HG03066 (cell line): ENCODE measurements around the gene STX3.
"Not testable (repeated sequence)": the region's sequence is repeated elsewhere in the genome, so short reads cannot be mapped to it uniquely, and the experiment has no call there.

Source experiments
- ATAC-seq: cut with Tn5 transposase; IDR thresholded peaks from one replicate; pipeline ENCODE4 v1.9.1; 2021; ENCODE audit warnings: low read depth; ENCODE audit not compliant: unreplicated experiment

The STX3 gene

GRCh38 chr11:59829358-59829757 lies 74.2 kb downstream of the STX3 start:
- no peak for ATAC-seq

DNA sequence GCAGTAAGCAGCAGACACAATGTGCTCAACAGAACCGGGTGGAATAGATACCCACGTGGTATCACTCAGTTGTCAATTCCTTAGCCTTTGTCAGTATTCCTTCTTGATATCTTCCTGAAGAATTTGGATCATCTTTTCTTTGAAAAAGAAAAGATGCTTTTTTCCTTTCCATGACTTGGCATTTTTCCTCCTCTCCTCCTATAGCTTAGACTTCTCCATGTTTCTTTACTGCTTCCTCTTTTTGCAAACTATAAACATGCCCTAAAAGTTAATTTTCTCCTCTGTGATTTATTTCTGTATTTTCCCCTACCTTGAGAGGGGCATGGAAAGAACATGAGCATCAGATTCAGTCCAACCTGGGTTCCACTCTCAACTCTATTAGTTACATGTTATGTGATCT lies 78.4 kb downstream of the STX3 start:
- ATAC-seq = no peak

DNA sequence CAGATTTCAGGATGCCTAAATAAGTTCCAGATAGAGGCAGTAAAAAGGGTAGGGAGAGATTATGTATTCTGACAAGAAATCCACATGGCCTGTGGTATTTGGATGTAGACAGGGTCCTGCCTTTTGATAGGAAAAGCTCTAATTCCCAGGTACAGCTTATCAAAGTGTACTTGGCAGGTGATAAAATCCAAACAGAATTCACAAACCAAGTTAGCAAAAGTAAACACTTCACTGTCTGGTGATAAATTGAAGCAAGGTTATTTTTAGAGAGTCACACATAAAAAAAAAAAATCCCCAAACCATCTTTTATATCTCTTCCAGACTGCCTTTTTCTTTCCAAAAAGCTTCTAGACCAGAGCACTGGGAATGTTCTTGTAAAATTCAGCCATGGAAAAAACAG lies 84.4 kb downstream of the STX3 start:
- no peak for ATAC-seq

GRCh38 chr11:59841514-59841913 lies 86.3 kb downstream of the STX3 start:
- no peak for ATAC-seq

GRCh38 chr11:59842316-59842715 lies 87.1 kb downstream of the STX3 start:
- ATAC-seq = no peak

GRCh38 chr11:59845399-59845798 lies 90.2 kb downstream of the STX3 start, which contains the start of gene CBLIF:
Gene CBLIF (minus strand): TSS chr11:59845499. CDS start chr11:59845453, 46 bp downstream.
- ATAC-seq = no peak

GRCh38 chr11:59846556-59846955 lies 91.4 kb downstream of the STX3 start:
- ATAC-seq = no peak

DNA sequence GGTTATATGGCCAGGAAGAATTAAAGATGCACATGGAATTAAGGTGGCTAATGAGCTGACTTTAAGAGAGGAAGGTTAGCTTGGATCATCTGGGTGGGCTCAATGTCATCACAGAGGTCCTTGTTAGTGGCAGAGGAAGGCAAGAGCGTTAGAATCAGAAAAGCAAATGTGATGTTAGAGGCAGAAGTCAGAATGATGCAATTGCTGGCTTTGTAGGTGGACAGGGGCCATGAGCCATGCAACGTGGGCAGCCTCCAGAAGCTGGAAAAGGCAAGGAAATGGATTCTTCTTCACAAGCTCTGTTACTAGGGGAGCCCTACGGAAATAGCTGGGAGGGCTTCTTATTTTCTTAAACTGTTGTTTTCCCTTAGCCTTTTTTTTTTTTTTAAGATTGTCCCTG lies 92.5 kb downstream of the STX3 start:
- no peak for ATAC-seq

DNA sequence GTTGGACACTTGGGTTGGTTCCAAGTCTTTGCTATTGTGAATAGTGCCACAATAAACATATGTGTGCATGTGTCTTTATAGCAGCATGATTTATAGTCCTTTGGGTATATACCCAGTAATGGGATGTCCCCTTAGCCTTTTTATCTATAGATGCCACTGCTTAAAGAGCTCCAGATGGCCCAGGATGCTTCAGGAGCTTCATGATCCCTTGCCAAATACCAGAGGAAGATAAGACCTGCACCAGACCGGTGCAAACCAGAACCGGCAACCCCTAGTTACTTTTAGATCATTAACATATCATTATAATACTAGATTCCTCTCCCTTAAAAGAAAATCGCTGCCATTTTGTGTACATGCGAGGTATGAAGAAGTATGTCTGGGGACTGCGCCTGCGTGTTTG lies 93.3 kb downstream of the STX3 start:
- not testable (repeated sequence) for ATAC-seq

DNA sequence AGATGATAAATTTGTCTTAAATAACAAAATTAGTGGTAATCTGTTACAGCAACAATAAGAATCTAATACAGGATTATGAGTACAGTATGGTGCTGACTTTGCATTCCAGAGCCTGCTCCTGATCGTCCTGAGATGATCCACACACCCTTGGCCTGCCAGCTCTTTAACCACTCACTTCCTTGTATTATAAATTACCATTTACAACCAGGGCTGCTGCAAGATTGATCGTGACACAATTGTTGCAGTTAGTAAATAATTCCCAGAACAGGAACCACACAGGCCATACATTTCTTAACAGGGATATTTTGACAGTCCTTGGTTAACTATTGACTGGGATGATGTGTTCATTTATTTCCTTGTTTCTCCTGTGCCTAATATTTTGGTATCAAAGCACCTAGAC lies 94.0 kb downstream of the STX3 start:
- no peak for ATAC-seq

GRCh38 chr11:59849551-59849950 lies 94.4 kb downstream of the STX3 start:
- ATAC-seq = not testable (repeated sequence)

DNA sequence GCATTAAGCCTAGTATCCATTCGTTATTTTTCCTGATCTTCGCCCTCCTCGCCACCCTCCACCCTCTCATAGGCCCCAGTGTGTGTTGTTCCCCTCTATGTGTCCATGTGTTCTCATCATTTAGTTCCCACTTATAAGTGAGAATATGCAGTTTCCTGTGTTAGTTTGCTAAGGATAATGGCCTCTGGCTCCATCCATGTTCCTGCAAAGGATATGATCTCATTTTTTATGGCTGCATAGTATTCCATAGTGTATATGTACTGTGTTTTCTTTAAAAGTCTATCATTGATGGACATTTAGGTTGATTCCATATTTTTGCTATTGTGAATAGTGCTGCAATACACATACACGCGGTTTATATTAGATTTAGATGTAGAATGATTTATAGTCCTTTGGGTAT lies 96.2 kb downstream of the STX3 start:
- not testable (repeated sequence) for ATAC-seq

GRCh38 chr11:59854871-59855270 lies 99.7 kb downstream of the STX3 start:
- no peak for ATAC-seq
